HG02973 (cell line): Measurements from ENCODE around the gene PLCG1.

ENCODE experiments used
- ATAC-seq: cut with Tn5 transposase; IDR thresholded peaks from one replicate; pipeline ENCODE4 v1.9.1; 2021; ENCODE audit warnings: moderate library complexity; ENCODE audit not compliant: unreplicated experiment

Gene PLCG1

DNA sequence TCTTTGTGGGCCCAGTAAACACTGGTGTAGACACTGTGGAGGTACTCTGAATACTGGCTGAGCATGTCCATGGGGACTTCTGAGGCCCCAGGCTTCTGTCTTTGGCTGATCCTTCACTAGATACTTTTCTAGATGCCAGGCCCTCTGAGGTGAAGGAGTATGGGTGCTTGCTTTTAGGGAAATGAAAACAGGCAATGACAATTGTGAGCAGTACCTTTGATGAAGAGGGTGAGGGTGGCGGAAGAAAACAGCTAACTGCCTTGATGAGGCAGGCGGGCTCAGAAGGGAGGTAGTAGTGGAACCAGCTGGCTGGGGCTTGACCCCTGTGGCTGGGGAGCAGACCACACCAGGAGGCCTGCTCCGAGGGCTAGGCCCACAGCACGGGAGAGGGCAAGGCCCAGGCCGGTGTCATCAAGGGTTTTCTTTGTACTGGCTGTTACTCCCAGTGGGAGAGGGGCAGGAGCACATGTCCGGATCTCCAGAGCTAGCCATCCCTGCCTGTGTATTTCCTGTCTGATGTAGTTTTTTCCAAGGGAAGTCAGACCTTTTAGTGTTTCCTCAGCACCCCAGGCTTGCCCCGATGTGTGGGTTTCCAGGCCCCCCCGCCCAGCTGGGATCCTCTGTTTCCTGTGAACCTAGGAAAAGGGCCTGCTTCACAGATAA lies 3.9 kb downstream of the PLCG1 start:
- ATAC-seq, result no peak

DNA sequence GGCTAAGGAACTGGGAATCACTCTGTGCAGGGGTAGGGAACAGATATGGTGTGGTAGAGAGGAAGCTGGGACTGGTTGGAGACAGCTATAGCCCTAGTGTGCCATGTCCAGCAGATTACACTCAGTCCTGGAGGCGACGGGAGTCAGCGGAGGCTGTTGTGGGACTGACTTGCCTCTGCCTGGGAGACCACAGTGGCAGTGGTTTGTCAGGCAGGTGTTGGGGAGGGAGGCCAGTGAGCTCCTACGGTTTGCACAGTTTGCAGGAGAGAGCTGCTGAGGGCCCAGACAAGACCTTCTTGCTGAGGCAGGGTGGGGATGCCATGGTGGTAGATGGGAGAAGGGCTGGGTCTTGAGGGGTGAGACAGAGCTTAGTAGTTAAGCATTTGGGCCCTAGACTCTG lies 4.9 kb downstream of the PLCG1 start:
- ATAC-seq, result no peak

DNA sequence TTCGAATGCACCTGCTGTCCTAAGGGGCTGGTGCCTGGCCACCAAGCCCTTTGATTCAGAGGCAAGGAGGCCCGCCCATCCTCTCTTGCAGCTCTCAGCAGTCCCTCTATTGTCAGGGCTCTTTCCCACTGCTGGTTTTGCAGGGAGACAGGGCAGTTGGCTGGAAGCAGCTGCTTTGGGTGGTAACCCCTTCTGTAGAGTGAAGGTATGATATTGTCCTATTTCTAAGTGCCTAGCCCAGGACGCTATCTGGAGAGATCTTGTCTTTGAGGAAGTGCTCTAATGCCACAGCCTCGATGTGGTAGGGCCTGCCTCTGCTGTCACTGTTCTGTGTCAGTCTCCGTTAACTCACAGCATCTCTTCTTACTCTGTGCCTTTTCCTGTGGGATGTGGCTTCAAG lies 5.6 kb downstream of the PLCG1 start:
- ATAC-seq, result no peak

DNA sequence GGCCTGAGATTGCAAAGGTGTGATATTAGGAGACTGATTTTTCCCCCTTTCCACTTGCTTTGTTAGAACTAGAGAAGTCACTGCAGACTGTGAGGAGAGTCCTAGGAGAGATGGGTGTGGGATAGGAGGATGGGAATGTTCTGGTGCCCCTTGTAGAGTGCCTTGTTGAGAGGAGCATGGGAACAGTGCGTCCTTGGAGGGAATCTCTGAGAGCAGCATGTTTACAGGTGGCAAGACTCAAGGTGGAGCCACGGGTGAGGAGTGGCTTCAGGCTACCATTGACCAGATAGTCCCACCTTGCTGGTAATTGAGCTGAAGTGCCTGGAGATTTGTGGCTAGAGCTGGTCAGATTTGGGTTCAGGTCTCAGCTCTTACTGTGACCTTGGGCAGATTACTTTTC lies 6.0 kb downstream of the PLCG1 start:
- ATAC-seq, result no peak

DNA sequence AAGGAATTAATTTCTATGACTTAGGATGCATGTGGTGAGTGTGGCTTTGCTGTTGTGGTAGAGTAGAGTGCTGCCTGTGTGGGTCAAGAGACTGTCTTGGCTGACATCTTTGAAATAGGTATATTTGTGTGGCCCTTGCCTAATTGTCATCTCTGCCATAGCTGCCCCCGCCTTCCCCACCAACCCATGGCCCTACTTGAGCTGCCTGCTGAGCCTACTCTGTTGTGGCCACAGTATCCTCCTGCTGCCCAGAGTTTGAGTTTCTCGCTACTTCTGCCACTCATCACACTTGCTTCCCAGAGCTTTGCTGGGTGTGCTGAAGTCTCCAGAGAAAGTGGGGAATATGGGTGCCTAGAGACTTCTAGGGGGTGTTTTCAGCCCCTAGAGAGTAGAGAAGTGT lies 8.0 kb downstream of the PLCG1 start:
- ATAC-seq, result no peak

DNA sequence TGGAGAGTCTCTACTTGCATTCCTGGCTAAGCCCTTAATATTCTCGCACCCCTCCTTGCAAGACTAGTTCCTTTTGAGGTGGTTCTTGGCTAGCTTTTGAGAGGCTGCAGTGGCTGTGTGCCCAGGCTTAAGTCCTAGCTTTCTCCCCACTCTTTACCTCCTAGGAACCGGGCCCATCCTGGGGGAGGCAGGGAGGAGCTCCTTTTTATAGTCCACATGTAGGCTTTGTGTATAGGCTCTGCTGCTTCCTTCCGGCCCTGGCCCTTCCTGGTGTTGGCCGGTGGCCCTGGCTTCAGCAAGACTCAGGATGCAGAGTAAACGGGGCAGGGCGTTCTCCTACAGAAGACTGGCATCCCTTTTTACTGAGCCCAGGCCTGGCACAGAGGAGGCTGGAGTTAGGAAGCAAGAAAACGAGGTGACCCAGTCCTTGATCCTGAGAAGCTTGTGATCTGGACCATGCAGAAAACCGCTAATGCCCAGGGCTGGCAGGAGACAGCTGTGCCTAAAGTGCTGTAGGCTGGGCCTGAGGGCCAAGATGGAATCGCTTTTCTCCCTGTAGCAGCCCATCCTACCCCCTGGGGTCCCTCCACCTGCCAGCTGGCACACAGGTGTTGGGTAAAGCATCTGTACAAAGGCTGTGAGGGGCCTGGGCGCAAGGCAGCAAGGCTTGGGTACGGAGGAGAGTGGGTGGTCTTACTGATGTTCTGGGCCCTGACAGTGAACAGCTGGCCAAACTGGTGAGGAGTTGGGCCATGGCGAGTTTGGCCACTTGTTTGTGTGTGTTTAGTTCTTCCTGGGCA lies 8.7 kb downstream of the PLCG1 start:
- ATAC-seq, result no peak

DNA sequence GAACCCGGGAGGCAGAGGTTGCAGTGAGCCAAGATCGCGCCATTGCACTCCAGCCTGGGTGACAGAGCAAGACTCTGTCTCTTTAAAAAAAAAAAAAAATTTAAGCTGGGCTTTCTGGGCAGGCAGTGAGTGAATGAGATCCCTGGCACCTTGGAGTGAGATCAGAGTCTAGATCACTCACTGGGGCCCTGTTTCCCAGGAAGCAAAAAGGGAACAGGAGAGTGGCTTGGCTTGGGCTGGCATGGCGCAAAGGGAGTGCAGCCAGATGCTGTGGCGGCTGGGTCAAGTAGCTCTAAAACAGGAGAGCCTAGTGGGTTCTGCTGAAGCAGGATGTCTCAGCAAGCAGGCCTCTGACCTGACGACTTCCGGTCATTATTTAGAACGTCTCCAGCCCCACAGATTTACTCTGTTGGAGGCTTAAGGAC lies 10.4 kb downstream of the PLCG1 start:
- no peak for ATAC-seq

DNA sequence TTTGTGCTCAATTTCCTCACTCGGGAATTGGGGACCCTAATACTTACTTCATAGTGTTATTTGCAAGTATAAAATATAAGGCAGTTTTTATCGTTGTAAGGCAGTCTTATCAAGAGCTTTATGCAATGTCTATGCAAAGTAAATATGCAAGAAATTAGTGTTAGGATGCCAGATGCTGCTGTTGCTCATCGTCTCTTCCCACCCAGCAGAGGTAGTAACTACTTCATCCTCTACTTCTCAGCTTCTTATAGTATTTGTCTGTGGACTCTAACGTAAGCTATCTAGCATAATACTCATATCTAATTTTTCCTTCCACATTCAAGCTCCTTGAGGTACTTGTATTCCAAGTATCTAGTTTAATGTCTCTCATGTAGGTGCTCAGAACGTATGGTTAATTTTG lies 11.6 kb downstream of the PLCG1 start:
- no peak for ATAC-seq

DNA sequence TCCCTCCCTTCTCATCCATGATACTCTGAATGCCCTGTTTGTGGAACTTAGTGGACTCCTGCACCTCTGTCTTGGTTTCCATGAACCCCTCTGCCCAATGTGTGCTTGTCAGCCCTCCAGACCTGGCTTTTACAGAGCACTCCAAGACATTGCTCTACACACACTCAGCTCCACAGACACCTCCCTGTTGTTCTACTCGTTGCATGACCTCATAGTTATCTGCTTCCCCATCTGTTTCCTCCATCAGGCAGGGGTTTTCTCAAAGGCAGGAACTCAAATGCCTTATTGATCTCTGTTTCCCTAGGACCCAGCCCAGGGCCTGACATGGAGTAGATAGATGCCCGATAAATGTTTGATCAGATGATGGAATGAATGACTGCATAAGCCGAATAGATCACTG lies 13.3 kb downstream of the PLCG1 start:
- ATAC-seq, result no peak

DNA sequence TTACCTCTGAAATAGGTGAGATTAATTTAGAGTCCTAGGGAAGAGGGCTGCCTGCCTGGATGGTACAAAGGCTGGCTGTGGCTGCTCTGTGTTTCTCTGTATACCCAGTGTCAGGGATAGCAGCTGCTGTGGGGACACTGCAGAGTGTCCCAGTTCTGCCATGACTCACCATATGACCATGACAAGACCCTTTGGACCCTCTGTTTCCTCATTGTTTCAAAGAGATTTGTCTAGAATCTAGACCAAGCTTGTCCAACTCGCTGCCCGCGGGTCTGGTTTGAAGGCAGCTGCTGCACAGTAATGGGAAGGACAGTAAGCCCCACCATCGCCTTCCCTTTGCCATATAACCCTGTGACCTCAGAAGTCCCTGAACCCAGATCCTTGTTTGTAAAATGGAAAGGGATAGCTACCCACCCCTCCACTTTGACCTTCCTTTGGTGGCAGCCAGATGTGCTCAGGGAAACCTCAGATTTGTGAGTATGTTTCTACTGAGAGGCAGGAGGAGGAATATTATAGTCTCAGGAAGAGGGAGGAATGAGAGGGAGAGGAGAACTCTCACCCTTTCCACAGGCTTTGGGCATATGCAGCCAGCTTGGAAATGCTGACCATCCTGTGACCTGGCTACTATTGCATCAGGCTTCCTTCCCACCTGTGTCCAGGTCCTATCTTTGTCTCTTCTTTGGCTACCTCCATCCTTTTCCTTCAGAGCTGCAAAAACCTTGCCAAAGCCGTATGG lies 14.0 kb downstream of the PLCG1 start:
- ATAC-seq, result no peak

DNA sequence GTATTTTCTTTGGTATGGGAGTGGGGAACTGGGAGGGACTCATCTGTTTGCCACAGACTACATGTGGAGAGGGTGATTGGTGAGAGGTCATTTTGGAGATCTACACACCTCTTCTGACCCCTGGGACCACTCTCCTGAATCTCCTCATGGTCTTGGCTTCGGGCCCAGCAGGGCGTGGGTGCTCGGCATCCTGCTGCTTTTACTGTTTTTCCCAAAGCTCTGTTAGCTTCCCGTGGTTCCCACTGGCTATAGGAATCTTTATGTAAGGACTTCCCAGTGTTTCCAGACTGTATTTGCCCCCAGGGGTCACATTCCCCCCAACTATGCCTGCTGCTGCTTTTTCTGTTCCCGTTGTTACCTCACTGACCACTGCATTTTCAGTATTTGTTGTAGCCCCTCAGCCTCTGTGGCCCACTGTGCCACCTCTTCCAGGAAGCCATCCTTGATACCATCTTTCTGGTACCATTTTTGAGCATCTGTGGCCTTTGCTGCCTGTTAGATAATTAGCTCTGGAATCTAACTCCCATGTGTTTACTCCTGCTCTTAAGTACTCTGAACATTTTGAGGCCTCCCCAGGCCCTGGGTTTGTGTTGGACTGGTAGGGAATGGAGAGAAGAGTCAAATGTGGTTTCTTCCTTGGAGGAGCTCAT lies 14.9 kb downstream of the PLCG1 start:
- no peak for ATAC-seq

DNA sequence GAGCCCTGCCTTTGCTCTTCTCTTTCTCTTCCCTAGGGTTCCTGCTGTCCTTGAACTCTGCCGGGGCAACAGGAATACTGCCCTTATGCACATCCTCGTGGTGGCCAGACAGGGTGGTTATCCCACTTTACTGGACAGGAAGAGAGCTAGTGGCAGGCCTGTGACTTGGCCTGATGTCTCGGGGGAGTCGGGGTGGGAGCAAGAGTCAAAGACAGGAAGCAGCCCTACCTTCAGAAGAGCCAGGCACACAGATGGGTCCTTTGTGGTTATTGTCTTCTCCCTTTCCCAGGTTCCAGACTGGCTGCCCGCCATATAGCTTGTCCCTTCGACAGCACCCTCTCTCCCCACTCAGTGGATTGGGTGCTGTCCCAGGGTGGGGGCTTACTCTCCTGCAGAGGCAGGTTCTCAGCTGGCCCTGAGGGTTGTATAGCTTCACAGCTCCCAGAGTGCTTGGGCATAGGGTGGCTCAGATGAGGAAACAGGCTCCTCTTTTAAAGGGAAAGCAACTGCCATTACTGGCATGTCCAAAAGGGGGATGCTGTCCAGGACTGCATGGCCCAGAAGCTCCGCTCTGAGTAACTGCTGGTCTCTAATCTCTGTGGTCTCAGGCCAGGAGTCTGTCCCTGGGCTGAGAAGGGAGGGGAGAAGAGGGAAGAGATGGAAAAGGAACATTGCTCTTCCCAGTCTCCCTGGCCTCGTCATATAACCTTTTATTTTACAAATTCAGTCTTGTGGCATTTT lies 17.3 kb downstream of the PLCG1 start:
- ATAC-seq, result no peak

DNA sequence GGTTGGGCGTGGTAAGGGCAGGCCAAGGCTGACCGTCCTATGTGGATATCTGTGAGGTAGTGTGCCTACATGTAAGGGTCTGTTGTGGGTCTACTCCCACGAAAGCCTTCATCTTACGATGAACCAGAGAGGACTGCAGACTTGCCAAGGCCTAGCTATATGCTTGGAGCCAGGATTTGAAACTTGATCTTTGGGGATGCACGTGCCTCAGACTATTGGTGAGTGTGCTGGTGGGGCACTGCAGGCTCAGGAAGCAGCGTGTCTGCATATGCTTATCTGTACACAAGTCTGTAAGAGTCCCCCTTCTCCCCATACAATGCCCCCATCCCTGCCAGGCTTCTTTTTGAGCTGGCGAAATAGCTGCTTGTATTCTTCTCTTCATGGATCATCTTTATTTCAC lies 17.9 kb downstream of the PLCG1 start:
- ATAC-seq, result no peak

DNA sequence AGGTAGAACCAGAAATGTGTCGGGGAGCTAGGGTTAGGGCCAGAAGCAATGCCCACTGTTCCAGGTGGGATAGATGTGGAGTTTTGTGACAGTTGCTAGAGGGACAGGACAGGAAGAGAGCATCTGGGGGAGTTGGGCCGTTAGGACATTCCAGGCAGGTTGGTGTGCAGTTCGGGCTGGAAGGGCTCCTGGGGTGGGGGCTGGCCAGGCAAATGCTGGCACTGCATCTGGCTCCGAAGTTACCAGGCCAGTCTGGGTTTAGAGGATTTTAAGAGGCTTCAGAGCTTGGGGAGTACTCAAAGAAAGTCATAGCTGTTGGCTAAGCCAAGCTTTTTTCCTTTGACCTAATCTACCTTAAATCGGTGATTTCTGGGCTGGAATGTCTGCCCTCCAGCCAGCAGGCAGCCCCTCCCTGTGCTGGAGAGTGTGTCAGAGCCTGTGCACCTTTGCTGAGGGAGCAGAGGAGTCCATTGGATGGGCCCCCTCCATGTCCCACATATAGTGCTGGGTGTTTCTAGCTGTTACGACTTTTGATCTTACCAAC lies 20.8 kb downstream of the PLCG1 start:
- ATAC-seq, result no peak

DNA sequence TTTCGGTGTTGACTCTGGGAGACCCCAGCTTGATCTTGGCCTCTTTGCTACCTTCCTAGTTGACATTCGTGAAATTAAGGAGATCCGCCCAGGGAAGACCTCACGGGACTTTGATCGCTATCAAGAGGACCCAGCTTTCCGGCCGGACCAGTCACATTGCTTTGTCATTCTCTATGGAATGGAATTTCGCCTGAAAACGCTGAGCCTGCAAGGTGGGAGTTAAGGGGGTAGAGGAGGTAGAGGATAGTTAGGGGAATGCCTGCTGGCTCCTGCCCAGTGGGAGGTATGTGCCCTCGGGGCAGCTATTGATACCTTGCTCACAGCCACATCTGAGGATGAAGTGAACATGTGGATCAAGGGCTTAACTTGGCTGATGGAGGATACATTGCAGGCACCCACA lies 22.2 kb downstream of the PLCG1 start:
- ATAC-seq, result no peak

DNA sequence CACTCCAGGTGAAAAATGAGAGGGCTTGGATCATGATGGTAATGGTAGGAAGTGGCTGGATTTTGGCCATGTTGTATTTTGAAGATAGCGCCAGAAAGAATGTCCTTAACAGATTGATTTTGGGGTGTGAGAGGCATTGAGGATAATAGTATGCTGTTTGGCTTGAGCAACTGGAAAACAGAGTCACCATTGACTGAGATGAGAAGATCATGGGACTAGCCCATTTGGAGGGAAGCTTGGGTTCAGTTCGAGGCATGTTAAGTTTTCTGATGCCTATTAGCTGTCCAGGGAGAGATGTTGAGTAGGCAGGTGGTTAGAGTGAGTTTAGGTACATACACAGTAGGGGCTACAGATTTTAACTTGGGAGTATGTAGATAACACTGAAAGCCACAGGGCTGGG lies 23.3 kb downstream of the PLCG1 start:
- ATAC-seq, result no peak

DNA sequence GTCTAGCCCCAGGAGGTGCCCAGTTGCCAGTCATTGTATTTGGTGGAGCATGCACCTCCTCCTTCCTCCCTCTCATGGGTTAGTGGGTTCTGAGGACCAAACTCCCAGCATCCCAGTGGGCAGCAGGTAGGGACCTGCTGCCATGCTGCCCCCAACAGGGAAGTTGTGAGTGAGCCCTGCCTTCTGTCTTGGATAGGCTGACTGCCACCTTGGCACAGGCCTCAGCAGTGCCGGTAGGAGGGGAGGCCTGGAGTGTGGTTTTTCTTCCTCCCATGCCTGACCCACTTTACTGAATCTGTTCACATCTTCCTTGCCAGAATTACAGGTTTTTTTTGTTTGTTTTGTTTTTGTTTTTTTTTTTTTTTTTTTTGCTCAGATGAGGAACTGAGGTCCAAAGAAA lies 24.5 kb downstream of the PLCG1 start:
- ATAC-seq, result no peak

DNA sequence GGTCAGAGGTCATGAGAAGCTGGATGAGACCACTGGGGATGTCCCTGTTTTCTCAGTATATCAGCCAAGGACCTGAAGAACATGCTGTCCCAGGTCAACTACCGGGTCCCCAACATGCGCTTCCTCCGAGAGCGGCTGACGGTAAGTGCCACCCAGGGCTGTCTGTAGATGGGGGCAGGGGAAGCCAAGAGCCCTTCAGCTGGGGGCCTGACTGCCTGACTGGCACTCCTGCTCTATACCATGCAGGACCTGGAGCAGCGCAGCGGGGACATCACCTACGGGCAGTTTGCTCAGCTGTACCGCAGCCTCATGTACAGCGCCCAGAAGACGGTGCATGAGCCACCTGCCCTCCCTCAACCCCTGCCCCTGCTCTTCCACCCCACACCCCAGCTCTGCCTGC lies 25.1 kb downstream of the PLCG1 start:
- no peak for ATAC-seq

DNA sequence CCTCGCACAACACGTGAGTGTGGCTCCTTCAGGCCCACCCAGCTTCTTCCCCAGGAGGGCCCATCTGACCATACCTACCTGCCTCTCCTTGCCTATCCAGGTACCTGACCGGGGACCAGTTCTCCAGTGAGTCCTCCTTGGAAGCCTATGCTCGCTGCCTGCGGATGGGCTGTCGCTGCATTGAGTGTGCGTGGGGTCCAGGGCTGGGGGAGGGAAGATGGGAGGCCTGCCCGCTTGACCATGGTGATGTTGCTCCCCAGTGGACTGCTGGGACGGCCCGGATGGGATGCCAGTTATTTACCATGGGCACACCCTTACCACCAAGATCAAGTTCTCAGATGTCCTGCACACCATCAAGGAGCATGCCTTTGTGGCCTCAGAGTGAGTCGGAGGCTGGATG lies 26.5 kb downstream of the PLCG1 start:
- no peak for ATAC-seq

DNA sequence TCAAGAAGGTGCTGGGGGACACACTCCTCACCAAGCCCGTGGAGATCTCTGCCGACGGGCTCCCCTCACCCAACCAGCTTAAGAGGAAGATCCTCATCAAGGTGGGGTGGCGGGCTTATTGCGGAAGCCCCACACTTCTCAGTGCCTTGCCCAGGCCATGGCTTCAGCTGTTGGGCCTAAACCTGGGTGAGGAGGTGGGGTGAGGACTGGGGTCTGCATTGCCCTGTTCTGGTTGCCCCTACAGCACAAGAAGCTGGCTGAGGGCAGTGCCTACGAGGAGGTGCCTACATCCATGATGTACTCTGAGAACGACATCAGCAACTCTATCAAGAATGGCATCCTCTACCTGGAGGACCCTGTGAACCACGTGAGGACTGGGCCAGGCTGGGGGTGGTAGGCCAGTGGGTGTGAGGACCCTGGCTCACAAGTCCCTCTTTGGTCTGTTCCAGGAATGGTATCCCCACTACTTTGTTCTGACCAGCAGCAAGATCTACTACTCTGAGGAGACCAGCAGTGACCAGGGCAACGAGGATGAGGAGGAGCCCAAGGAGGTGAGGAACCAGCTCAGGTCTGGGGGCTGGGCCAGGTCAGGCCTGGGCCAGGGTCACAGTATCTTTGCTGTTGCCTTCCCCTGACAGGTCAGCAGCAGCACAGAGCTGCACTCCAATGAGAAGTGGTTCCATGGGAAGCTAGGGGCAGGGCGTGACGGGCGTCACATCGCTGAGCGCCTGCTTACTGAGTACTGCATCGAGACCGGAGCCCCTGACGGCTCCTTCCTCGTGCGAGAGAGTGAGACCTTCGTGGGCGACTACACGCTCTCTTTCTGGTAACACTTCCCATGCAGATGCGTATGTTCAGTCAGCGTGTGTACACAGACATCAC lies 27.9 kb downstream of the PLCG1 start:
- no peak for ATAC-seq
